Suprapubic skin (tissue), 4 donors: ENCODE measurements around the gene FRYL.

ENCODE experiments used
- CTCF ChIP-seq, 2 donors: fragments of 200-600 bp in 1 of 2; fragments of 450-650 bp in 1 of 2; sonication (generic) in 1 of 2; IDR thresholded peaks; one replicate each; pipeline ENCODE4 v1.5.1; 2016 to 2019; ENCODE audit warnings: antibody characterized with exemption in 2 of 2, mild to moderate bottlenecking in 1 of 2, moderate library complexity in 1 of 2
- POLR2A ChIP-seq, 2 donors: fragments of 450-650 bp; IDR thresholded peaks; one replicate each; pipeline ENCODE4 v1.6.1; 2017; ENCODE audit warnings: antibody characterized with exemption in 2 of 2, mild to moderate bottlenecking in 2 of 2, moderate library complexity in 2 of 2
- POLR2AphosphoS5 ChIP-seq, 3 donors: sonication (generic); formaldehyde crosslinking; IDR thresholded peaks; one replicate each; pipeline ENCODE4 v1.6.1; 2017; ENCODE audit warnings: antibody characterized with exemption in 3 of 3

GRCh38 chr4:48604527-48604926, 175.6 kb downstream of the FRYL start:
- TF ChIP-seq CTCF (IDR thresholded peaks at IDR 0.05) (no peak), POLR2AphosphoS5 (IDR thresholded peaks at IDR 0.05) (no peak), POLR2A (IDR thresholded peaks at IDR 0.05) (no peak)
